NCI-H524 (cell line): ENCODE measurements around the gene RBM47.
"Not testable (repeated sequence)": the region's sequence is repeated elsewhere in the genome, so short reads cannot be mapped to it uniquely, and the experiment has no call there.

Experiments used
- DNase-seq, 2 experiments: peaks; one replicate each; lab custom pipeline; 2025; lab: John Stamatoyannopoulos, UW

The RBM47 gene

GRCh38 chr4:40526741-40527140 lies 102.9 kb downstream of the RBM47 start:
- DNase-seq: no peak

- no peak for DNase-seq
These were observed 103.7 kb downstream of the RBM47 start for GRCh38 chr4:40525752-40526598.

GRCh38 chr4:40524366-40525041 lies 105.2 kb downstream of the RBM47 start:
- no peak for DNase-seq

GRCh38 chr4:40523581-40523980 lies 106.1 kb downstream of the RBM47 start:
- DNase-seq: no peak

- no peak for DNase-seq
These were observed 107.7 kb downstream of the RBM47 start for GRCh38 chr4:40521957-40522356.

GRCh38 chr4:40520533-40520932 lies 109.1 kb downstream of the RBM47 start:
- no peak for DNase-seq

GRCh38 chr4:40517081-40517480 lies 112.6 kb downstream of the RBM47 start:
- DNase-seq: not testable (repeated sequence)

GRCh38 chr4:40516651-40517050 lies 113.0 kb downstream of the RBM47 start:
- DNase-seq: no peak

GRCh38 chr4:40515398-40516293 lies 114.0 kb downstream of the RBM47 start:
- no peak for DNase-seq

- DNase-seq: no peak
These were observed 114.6 kb downstream of the RBM47 start for GRCh38 chr4:40515037-40515397.

- DNase-seq: no peak
These were observed 115.1 kb downstream of the RBM47 start for GRCh38 chr4:40514497-40514951.

- DNase-seq: no peak
These were observed 118.5 kb downstream of the RBM47 start for GRCh38 chr4:40511036-40511614.

- no peak for DNase-seq
These were observed 121.7 kb downstream of the RBM47 start for GRCh38 chr4:40507977-40508376.

GRCh38 chr4:40506492-40506891 lies 123.2 kb downstream of the RBM47 start:
- no peak for DNase-seq

GRCh38 chr4:40506066-40506465 lies 123.6 kb downstream of the RBM47 start:
- no peak for DNase-seq

- no peak for DNase-seq
These were observed 126.7 kb downstream of the RBM47 start for GRCh38 chr4:40502934-40503333.

GRCh38 chr4:40502220-40502619 lies 127.4 kb downstream of the RBM47 start:
- no peak for DNase-seq

- no peak for DNase-seq
These were observed 128.9 kb downstream of the RBM47 start for GRCh38 chr4:40500781-40501180.

GRCh38 chr4:40493160-40493559 lies 136.5 kb downstream of the RBM47 start:
- peak in 1 of 2 experiments; percentile 19 for DNase-seq

- no peak for DNase-seq
These were observed 137.0 kb downstream of the RBM47 start for GRCh38 chr4:40492691-40493090.

GRCh38 chr4:40490481-40490880 lies 139.2 kb downstream of the RBM47 start:
- no peak for DNase-seq

- no peak for DNase-seq
These were observed 139.7 kb downstream of the RBM47 start for GRCh38 chr4:40489961-40490360.
